BLaER1 (cell line): Measurements from ENCODE around the gene ACP4.
"Not testable (repeated sequence)": the region's sequence is repeated elsewhere in the genome, so short reads cannot be mapped to it uniquely, and the experiment has no call there.

Source experiments
- H3K27ac ChIP-seq: shearing (Covaris generic); formaldehyde crosslinking; 2 replicates; pipeline ENCODE4 v1.8.1; 2022
- H3K27me3 ChIP-seq: shearing (Covaris generic); formaldehyde crosslinking; 2 replicates; pipeline ENCODE4 v1.8.1; 2022
- H3K36me3 ChIP-seq: shearing (Covaris generic); formaldehyde crosslinking; 2 replicates; pipeline ENCODE4 v1.8.1; 2022
- H3K4me1 ChIP-seq: shearing (Covaris generic); formaldehyde crosslinking; 2 replicates; pipeline ENCODE4 v1.8.1; 2022
- H3K4me2 ChIP-seq: shearing (Covaris generic); formaldehyde crosslinking; 2 replicates; pipeline ENCODE4 v1.8.1; 2022
- H3K4me3 ChIP-seq: shearing (Covaris generic); formaldehyde crosslinking; 2 replicates; pipeline ENCODE4 v1.8.1; 2022
- H3K9ac ChIP-seq: shearing (Covaris generic); formaldehyde crosslinking; 2 replicates; pipeline ENCODE4 v1.8.1; 2022
- H3K9me3 ChIP-seq: shearing (Covaris generic); formaldehyde crosslinking; 2 replicates; pipeline ENCODE4 v1.8.1; 2022
- H4K20me1 ChIP-seq: shearing (Covaris generic); formaldehyde crosslinking; 2 replicates; pipeline ENCODE4 v1.8.1; 2022
- Cebpa-rat ChIP-seq: shearing (Covaris generic); IDR thresholded peaks from 2 replicates; pipeline ENCODE4 v1.8.1; 2022

Gene ACP4

GRCh38 chr19:50776131-50776530, 14.1 kb upstream of the ACP4 start:
- Histone ChIP-seq H3K36me3 (no peaks in the 10 kb centered on the region), H3K9me3 (0 out of 2 replicates have a peak, but pooled peaks cover 6% of the 10 kb centered on the region), H3K27me3 (peaks cover 69% of the 10 kb centered on the region), H4K20me1 (peaks cover 43% of the 10 kb centered on the region), H3K4me3 (no peak overlapping the region), H3K9ac (no peak overlapping the region), H3K4me2 (no peak overlapping the region), H3K4me1 (peaks cover 31% of the 10 kb centered on the region), H3K27ac (no peak overlapping the region)
- no peak for TF ChIP-seq Cebpa-rat

- peaks cover 81% of the 10 kb centered on the region for H3K27me3 ChIP-seq
- 0 out of 2 replicates have a peak overlapping the region, but pooled peaks have one; percentile 25 for H3K4me3 ChIP-seq
- no peak overlapping the region for H3K9ac ChIP-seq
- H3K36me3 ChIP-seq = no peaks in the 10 kb centered on the region
- peaks cover 54% of the 10 kb centered on the region for H4K20me1 ChIP-seq
- no peak overlapping the region for H3K27ac ChIP-seq
- peaks cover 42% of the 10 kb centered on the region for H3K4me1 ChIP-seq
- TF ChIP-seq Cebpa-rat = no peak
- 0 out of 2 replicates have a peak, but pooled peaks cover 6% of the 10 kb centered on the region for H3K9me3 ChIP-seq
- peak overlapping the region; percentile 89 for H3K4me2 ChIP-seq
Measured at GRCh38 chr19:50777261-50777660, 13.0 kb upstream of the ACP4 start.

GRCh38 chr19:50777830-50778303, 12.3 kb upstream of the ACP4 start:
- 0 out of 2 replicates have a peak overlapping the region, but pooled peaks have one; percentile 25 for H3K4me3 ChIP-seq
- no peak overlapping the region for H3K27ac ChIP-seq
- H3K4me1 ChIP-seq = peaks cover 48% of the 10 kb centered on the region
- TF ChIP-seq Cebpa-rat = no peak
- H3K9me3 ChIP-seq = 0 out of 2 replicates have a peak, but pooled peaks cover 6% of the 10 kb centered on the region
- no peaks in the 10 kb centered on the region for H3K36me3 ChIP-seq
- H3K9ac ChIP-seq = no peak overlapping the region
- H3K27me3 ChIP-seq = peaks cover 87% of the 10 kb centered on the region
- peak overlapping the region; percentile 89 for H3K4me2 ChIP-seq
- H4K20me1 ChIP-seq = peaks cover 60% of the 10 kb centered on the region

- Histone ChIP-seq H3K27me3 (peaks cover 88% of the 10 kb centered on the region), H3K4me1 (peaks cover 55% of the 10 kb centered on the region), H3K36me3 (no peaks in the 10 kb centered on the region), H3K4me3 (no peak overlapping the region), H3K9ac (no peak overlapping the region), H3K9me3 (0 out of 2 replicates have a peak, but pooled peaks cover 6% of the 10 kb centered on the region), H4K20me1 (peaks cover 66% of the 10 kb centered on the region), H3K27ac (no peak overlapping the region), H3K4me2 (0 out of 2 replicates have a peak overlapping the region, but pooled peaks have one; percentile 89)
- no peak for TF ChIP-seq Cebpa-rat
Measured at GRCh38 chr19:50778906-50779430, 11.2 kb upstream of the ACP4 start.

GRCh38 chr19:50779504-50780457, 10.4 kb upstream of the ACP4 start:
- H3K9ac ChIP-seq = no peak overlapping the region
- H3K9me3 ChIP-seq = 0 out of 2 replicates have a peak, but pooled peaks cover 6% of the 10 kb centered on the region
- peak overlapping the region; percentile 48 for H3K4me2 ChIP-seq
- no peak overlapping the region for H3K4me3 ChIP-seq
- no peaks in the 10 kb centered on the region for H3K36me3 ChIP-seq
- peaks cover 55% of the 10 kb centered on the region for H3K4me1 ChIP-seq
- H3K27ac ChIP-seq = no peak overlapping the region
- H4K20me1 ChIP-seq = peaks cover 66% of the 10 kb centered on the region
- peaks cover 82% of the 10 kb centered on the region for H3K27me3 ChIP-seq
- TF ChIP-seq Cebpa-rat = no peak

- H3K27ac ChIP-seq = no peak overlapping the region
- H3K9me3 ChIP-seq = 0 out of 2 replicates have a peak, but pooled peaks cover 6% of the 10 kb centered on the region
- no peak overlapping the region for H3K9ac ChIP-seq
- H4K20me1 ChIP-seq = peaks cover 66% of the 10 kb centered on the region
- no peak overlapping the region for H3K4me3 ChIP-seq
- H3K4me1 ChIP-seq = peaks cover 55% of the 10 kb centered on the region
- no peak for TF ChIP-seq Cebpa-rat
- H3K4me2 ChIP-seq = peak overlapping the region; percentile 48
- H3K36me3 ChIP-seq = no peaks in the 10 kb centered on the region
- H3K27me3 ChIP-seq = peaks cover 72% of the 10 kb centered on the region
Measured at GRCh38 chr19:50780753-50781435, 9.3 kb upstream of the ACP4 start.

- peaks cover 37% of the 10 kb centered on the region for H3K4me1 ChIP-seq
- not testable (repeated sequence) for H3K4me3 ChIP-seq, H3K4me2 ChIP-seq, H3K9me3 ChIP-seq, H3K36me3 ChIP-seq, H3K9ac ChIP-seq, H3K27ac ChIP-seq
- H3K27me3 ChIP-seq = peaks cover 43% of the 10 kb centered on the region
- H4K20me1 ChIP-seq = peaks cover 47% of the 10 kb centered on the region
Measured at GRCh38 chr19:50783848-50784152, 6.4 kb upstream of the ACP4 start.

GRCh38 chr19:50784710-50785109, 5.5 kb upstream of the ACP4 start:
- TF ChIP-seq Cebpa-rat = no peak
- Histone ChIP-seq H3K4me1 (peaks cover 37% of the 10 kb centered on the region), H3K4me2 (no peak overlapping the region), H3K27me3 (peaks cover 34% of the 10 kb centered on the region), H3K36me3 (no peaks in the 10 kb centered on the region), H3K4me3 (no peak overlapping the region), H3K27ac (no peak overlapping the region), H3K9me3 (no peaks in the 10 kb centered on the region), H3K9ac (no peak overlapping the region), H4K20me1 (peaks cover 38% of the 10 kb centered on the region)

- Histone ChIP-seq H3K36me3 (no peaks in the 10 kb centered on the region), H3K4me1 (peaks cover 32% of the 10 kb centered on the region), H3K27me3 (peaks cover 28% of the 10 kb centered on the region), H3K4me2 (no peak overlapping the region), H4K20me1 (peaks cover 31% of the 10 kb centered on the region), H3K9ac (no peak overlapping the region), H3K9me3 (no peaks in the 10 kb centered on the region), H3K4me3 (no peak overlapping the region), H3K27ac (no peak overlapping the region)
- TF ChIP-seq Cebpa-rat = no peak
Measured at GRCh38 chr19:50785329-50785728, 4.9 kb upstream of the ACP4 start.
